Stimulated activated CD8-positive, alpha-beta memory T cell treated with anti-CD3 and anti-CD28 coated beads, Interleukin-7, amount 100 ng/mL, for 24 hours (primary cell): Measurements from ENCODE around the gene AMN1.
"Not testable (repeated sequence)": the region's sequence is repeated elsewhere in the genome, so short reads cannot be mapped to it uniquely, and the experiment has no call there.

ENCODE experiments used
- DNase-seq: peaks from one replicate; pipeline ENCODE4 v3.0.0-alpha.2; 2020; ENCODE audit warnings: low read depth

AMN1 gene

GRCh38 chr12:31728917-31729640, at the start of gene AMN1:
TSS of gene AMN1 (minus strand) at chr12:31729021. CDS start at chr12:31729008, 13 bp downstream.
- peak; percentile 99 for DNase-seq

- DNase-seq = no peak
These were observed 45.0 kb upstream of the AMN1 start for GRCh38 chr12:31773867-31774266.

DNA sequence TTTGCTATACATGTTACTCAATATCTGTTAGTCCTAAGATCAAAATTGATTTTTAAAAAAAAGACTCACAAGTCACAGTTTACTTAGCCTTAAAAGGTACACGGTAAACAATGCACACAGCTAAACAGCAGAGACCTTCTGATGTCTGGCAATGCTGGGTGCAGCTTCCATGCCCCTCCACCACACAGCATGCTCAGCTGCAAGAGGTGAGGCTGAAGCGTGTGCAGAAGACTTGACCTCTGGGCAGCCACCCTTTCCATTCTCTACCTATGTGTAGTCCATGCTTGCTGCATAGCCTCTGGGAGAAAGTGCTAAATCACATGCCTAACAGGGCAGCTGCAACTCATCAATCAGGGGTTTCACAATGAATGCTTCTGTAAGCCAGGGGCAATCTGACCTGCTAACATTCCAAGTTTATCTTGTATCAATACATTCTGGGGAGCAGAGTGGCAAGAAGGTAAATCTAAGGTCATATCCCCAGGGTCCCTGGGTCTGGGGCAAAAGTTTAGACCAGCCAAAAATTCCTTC, 44.5 kb upstream of the AMN1 start:
- DNase-seq = no peak

DNA sequence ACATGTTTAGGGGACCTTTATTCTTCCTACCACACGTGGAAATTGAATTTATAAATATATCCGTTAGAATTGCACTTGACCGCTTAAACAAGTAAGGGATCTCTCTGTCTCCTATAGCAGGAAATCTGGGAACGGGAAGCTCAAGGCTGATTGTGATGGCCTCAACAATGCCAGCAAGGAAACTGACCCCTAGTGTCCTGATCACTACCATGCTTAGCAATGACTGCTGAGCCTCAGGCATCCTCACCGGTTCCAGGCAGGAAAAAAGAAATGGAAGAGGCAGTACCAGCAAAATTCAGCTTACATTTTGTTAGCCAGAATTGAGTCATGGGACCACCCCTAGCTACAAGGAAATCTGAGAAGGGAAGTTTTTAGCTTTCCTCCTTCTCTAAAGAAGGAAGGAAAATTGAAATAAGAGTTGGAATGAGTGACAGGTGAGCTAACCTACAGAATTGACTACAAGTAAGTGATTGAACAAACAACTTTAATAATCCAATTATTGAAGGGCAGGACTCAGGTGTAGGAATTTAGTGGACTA, 43.9 kb upstream of the AMN1 start:
- DNase-seq = no peak

DNA sequence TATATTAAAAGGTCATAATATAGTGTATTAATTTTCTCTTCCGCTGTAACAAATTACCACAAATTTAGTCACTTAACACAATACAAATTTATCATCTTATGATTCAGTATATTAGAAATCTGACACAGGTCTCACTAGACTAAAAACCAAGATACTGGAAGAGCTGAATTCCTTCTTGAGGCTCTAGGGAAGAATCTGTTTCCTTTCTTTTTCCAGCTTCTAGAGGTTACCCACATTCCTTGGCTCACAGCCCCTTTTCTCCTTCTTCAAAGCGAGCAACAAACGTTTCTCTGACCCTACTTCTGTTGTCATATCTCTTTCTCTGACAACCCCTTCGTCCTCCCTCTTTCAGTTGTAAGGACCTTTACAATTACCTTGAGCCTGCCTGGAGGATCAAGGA, 43.4 kb upstream of the AMN1 start:
- DNase-seq = no peak

GRCh38 chr12:31768046-31768445, 39.2 kb upstream of the AMN1 start:
- no peak for DNase-seq

GRCh38 chr12:31765931-31766330, 37.1 kb upstream of the AMN1 start:
- no peak for DNase-seq

GRCh38 chr12:31759632-31760459, 31.0 kb upstream of the AMN1 start:
- no peak for DNase-seq

GRCh38 chr12:31758297-31758696, 29.5 kb upstream of the AMN1 start:
- not testable (repeated sequence) for DNase-seq

- no peak for DNase-seq
These were observed 28.2 kb upstream of the AMN1 start for GRCh38 chr12:31756977-31757420.

DNA sequence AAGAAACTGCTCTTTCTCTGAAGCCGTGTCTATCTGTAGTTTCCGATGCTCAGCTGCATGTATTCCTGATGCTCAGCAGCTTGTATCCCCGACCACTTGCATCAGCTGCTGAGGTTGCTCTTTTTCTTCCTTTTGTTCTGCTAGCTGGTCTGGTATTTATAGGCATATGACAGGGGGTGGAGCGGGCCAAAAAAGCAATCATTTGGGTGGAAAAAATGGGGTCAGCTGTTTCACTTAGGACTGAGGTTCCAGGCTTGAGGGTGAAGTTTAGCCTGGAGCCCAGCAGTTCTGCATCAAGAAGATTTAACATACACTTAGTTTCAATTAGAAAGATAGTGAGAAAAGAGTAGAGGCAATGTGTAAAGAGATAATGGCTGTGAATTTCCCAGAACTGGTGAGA, 23.6 kb upstream of the AMN1 start:
- DNase-seq = no peak

DNA sequence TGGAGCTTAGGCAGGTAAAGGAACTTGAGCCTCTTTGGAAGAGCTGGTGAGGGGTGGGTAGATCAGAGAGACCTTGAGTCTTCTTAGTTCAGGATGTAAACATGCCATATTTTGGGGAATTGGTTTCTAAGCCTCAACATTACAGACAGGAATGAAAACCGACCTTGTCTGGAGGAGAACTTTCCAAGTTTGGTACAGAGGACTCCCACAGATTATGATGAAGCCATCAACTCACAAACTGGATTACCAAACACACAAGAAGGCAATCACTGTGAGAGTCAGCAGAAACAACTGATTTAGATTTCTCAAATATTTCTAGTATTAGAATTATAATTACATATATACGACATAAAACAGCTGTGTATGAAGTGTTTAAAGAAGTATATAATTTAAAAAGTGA, 22.3 kb upstream of the AMN1 start:
- DNase-seq = no peak

GRCh38 chr12:31750747-31751039, 21.9 kb upstream of the AMN1 start:
- DNase-seq = no peak

- DNase-seq = no peak
These were observed 20.3 kb upstream of the AMN1 start for GRCh38 chr12:31749024-31749704.

GRCh38 chr12:31745242-31745641, 16.4 kb upstream of the AMN1 start:
- DNase-seq = no peak

- not testable (repeated sequence) for DNase-seq
These were observed 15.5 kb upstream of the AMN1 start for GRCh38 chr12:31744363-31744762.

GRCh38 chr12:31742891-31743290, 14.1 kb upstream of the AMN1 start:
- no peak for DNase-seq

GRCh38 chr12:31740628-31741027, 11.8 kb upstream of the AMN1 start:
- DNase-seq = no peak

GRCh38 chr12:31737763-31738162, 8.9 kb upstream of the AMN1 start:
- DNase-seq = no peak

- no peak for DNase-seq
These were observed 8.5 kb upstream of the AMN1 start for GRCh38 chr12:31737345-31737744.

DNA sequence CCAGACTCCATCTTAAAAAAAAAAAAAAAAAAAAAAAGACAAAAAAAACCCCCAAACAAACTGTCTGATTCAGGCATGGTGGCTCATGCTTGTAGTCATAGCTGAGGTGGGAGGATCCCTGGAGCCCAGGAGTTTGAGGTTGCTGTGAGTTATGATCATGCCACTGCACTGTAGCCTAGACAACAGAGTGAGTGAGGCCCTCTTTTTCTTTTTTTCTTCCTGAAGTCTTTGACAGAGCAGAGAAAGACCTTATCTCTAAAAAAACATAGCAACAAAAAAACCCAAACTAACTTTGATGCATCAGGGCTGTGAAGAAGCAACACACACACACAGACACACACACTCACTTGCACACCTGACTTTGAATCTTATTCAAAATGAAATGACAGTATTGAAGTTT, 7.7 kb upstream of the AMN1 start:
- no peak for DNase-seq
